Hematopoietic multipotent progenitor cell treated with erythropoietin and hydrocortisone succinate and interleukin-3 and kit ligand, for 4 days (in vitro differentiated cells): ENCODE data around the gene PRKAR1B.

Experiments used
- DNase-seq: peaks from one replicate; pipeline ENCODE4 v3.0.0-alpha.2; 2015

Gene PRKAR1B

DNA sequence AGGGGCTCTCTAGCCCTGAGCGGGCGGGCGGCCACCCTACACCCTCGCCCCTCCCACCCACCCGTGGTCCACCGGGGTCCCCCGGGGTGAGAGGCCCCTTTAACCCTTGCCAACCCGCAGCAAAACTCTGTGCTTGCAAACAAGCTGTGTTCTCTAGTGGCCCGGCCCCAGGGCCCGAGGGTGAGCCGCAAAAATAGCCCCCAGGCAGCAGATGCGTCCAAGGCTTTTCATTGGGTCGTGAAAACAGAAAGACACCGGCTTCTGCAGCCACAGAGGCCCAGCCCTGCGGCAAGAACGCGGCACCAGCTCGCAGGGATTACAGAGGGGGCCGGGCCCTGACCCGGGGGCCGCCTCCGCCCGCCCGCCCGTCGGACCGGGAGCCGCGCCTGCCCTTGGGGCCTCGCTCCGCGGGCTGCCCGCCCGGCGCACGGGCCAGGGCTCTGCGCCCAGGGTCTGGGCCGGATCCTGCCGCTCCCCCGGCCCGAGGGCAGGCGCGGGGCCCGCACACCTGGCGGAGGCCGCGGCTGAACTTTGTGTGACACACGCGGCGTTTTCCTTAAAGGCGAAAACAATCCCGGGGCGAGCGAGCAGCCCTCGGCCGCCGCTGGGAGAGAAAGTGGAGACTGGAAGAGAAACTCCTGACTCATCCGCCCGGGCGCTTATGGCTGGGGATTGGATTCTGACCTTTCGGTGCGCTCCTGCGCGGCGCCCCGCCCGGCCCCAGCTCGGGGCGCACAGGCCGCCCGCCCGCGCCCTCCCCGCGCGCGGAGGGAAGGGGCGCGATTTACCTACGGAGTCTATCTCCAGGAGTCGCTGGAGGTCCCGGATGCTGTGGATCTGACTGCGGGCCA, 210.2 kb downstream of the PRKAR1B start:
- no peak for DNase-seq

DNA sequence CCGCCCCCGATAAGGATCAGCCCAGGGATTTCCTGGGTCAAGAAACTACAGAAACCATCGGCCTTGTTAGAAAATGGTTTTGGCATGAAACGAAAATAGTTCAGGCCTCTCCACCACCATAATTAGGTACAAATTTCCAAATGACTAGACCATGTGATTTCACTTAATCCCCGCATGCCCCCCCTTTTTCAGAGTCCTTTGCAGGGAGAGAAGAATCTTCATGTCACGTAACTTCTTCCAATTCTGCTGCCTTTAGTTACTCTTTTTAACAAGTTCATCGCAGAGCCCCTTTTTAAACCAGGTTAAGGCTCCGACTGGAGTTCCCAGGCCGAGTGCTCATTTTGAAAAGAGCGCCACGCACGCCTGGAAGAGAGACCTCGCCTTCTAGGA, 210.9 kb downstream of the PRKAR1B start:
- peak; percentile 19 for DNase-seq

DNA sequence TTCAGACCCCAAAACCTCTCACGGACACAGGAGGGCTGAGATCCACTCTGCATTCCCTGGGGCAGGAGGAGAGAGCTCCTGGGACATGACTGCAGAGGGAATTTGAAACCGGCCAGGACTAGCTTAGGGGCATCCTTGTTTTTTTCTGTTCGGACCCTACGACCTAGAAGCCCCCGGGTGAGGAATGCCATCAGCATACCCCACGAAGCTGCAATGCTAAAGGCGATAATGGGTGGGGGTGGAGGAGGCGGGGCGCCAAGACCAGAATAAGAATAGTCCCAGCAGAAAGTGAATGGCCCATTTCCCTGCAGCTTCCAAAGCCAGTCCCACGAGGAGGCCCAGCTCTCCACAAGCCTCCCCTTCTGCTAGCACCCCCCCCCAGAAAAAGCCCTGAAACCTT, 211.5 kb downstream of the PRKAR1B start:
- no peak for DNase-seq

DNA sequence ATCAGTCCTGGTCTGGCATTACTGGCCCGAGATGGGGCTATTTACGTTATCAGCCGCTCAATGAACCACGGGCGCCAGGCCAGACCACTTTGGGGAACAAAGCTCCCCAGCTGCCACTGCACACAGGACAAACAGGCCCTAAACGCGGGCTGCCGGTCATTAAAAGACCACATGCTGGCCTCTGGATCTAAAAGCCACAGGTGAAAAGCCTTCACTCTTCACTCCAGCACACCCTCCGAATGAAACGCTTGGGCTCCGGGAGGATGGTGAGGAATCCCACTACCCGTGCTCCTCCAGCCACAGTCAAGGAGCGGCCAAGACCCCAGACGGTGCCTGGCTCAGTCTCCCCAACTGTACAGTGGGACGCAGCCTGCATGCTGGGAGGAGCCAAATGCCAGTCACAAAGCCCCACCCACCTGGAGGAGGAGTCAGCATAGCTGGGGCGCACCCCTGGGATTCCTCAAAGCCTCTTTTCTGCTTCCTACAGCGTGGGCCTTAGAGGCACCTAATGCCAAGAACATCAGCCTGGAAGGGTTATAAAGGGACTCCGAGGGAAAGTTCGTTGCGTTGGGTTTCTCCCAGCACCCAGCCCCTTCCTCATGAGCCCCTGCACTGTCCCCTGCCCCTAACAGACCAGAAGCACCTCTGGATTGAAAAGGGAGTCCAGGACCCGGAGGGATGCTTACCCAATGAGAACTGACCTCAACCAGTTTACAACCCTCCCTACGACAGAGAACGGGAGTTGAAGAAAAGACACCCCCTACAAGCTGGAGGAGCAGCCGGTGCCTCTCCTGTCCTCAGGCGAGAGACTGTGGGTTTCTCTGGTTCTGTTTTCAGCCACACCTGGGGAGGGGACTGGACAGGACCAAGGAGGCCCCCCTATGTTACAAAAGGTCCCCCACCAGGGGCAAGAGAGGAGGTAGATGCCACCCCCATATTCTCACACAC, 212.2 kb downstream of the PRKAR1B start:
- DNase-seq = peak; percentile 21

DNA sequence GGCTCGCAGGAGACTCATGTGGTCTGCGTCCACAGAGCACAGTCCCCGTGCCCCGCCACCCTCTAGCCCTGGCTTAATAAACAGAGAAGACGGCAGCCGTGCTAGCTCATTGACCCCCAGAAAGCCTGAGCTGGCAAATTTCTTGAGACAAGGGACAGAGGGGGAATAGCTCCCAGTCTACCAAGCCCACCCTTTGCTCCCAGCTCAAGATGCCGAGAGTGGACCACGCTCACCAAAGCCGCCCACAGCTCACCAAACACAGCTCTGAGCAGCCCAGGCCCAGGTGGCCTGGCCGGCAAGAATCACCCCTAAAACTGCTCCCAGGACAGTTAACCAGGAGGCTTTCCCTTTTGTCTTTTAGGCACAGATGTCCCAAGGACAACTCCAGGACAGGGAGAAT, 212.8 kb downstream of the PRKAR1B start:
- DNase-seq = no peak

DNA sequence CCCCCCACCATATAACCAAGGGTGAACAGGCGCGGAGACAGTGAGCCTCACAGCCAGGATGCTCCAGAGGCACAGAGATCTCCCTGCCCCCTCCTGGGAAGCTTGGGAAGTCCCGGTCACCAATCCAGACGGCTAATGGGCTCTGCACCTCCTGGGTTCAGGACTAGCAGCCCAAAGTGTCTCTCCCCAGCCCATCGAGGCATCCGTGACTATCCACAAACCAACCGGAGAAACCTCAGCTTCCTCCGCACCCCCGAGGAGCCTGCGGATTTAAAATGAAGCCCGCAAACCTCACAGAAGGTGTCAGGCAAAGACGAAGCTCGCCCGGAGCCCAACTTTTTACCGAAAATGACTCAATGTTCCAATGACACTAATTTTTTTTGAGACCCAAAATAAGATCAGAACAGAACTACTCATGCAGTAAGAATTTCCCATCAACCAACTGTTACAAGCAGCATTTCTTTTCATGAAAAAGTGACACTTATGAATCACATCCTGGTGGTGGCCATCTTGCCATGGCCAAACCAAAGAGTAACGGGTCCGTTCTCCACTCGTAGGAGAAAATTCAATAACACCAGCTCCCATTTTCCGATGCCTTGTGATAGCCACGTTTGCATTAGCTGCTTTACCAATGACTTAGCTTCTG, 213.4 kb downstream of the PRKAR1B start:
- no peak for DNase-seq

DNA sequence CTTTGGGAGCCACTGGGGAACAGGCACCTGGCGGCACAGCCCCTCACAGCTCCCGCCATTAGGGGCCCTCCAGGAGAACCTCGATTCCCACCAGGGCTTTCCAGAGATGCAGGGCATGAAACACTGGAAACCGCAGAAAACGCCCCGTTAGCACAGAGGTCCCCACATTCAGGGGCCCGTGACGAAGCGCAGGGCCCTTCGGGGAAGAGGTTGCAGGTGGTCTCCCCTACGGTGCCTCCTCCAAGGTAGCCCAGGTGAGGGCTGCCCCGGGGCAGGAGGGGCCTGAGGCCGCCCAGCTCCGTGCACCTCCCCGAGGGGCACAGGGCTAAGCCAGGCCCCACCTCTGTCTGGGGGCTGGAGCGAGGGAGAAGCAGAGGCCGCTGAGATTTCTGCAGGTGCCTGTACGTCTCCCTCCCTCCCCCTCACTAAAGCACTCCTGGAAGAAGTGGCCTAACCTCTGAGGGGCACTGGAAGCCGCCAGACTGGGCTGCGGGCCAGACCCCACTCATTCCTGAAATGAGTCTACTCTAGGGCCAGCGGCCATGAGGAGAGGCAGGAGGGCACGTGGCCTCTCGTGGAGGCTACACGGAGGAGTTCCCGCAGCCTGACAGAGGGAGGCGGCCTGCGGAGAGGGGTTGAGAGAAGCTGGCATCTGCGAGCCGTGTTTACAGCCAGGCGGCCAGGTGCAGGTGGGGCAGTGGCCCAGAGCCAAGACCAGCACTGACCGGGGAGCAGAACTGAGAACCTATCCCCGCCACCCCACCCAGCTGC, 214.4 kb downstream of the PRKAR1B start:
- DNase-seq = no peak

DNA sequence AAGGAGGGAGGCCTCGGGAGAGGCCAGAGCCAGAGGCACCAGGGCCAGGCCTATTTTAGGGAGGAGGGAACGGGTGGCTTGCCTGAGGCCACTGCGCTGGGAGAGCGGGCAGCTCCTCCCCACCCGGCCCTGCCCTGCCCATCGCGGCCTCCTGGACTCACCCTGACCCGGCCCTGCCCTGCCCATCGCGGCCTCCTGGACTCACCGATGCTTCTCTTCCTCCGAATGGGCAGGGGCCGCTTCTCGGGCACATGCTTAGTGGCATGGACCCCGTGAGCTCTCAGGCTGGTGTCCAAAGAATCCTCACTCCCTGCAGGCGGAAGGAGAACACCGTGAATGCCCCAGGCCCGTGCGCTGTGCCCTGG, 215.0 kb downstream of the PRKAR1B start:
- no peak for DNase-seq

DNA sequence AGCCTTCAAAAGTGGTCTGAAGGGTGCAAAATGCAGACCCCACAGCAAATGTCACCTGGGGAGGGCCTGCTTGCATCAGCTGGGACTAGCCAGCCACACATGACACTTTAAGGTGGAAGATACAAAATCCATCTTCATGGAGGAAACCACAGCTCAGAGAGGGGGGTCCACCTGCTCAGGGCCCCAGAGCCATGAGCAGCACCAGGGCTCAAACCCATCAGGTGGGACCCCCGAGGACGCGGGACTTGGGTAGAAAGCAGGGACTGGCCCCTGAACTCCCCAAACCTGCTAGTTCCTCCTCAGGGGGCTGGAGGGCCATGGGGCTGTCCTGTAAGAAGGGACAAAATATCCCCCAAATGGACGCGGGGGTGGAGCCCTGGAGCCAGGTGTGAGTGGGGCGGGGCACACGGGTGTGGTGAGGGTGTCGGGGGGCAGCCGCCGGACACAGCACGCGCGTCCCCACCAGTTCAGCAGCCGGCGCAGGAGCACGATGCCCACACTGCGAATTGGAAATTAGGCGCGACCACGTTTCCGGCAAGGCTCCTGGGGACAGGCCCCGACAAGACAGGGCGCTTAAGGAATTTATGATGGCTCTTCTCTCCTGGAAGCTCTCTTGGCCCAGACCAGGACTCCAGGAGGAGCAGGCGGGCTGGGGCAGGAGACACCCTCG, 215.5 kb downstream of the PRKAR1B start:
- no peak for DNase-seq

DNA sequence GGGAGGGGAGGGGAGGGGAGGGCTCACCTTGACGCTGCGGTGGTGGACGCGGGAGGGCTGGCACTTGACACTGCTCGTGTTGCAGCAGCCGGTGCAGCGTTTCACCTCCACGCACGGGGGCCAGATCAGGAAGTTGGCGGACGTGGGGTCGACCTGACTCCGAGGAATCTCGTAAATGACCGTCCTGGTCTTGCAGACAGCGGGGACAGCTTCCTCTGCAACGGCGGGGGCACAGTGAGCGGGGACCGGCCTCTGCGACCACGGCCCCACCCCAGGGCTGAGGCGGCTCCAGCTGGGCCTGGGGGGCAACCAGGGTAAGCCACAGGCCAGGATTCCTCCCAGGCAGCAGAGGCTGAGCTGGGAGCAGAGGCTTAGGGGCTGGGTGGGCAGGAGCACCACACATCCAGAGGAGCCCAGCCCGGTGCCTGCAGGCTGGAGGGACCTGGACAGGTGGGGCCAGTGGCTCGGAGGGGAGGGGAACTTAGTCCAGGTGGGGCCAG, 216.2 kb downstream of the PRKAR1B start:
- DNase-seq = no peak

DNA sequence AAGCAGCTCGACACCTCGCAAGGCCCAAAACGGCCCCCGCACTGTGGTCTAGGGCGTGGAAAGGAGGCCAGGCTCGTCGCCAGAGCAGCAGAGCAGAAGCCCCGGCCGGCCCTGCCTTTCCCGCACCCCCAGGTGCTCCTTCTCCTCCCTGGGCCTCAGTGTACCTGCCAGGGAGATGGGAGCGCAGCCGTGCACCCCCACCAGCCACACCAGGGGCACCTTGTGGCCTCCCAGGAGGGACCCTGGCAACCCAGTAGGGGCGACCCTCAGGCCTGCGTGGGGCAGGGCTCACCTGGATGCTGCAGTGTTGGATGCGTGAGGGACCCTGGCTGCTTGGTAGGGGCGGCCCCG, 217.0 kb downstream of the PRKAR1B start:
- DNase-seq = no peak

DNA sequence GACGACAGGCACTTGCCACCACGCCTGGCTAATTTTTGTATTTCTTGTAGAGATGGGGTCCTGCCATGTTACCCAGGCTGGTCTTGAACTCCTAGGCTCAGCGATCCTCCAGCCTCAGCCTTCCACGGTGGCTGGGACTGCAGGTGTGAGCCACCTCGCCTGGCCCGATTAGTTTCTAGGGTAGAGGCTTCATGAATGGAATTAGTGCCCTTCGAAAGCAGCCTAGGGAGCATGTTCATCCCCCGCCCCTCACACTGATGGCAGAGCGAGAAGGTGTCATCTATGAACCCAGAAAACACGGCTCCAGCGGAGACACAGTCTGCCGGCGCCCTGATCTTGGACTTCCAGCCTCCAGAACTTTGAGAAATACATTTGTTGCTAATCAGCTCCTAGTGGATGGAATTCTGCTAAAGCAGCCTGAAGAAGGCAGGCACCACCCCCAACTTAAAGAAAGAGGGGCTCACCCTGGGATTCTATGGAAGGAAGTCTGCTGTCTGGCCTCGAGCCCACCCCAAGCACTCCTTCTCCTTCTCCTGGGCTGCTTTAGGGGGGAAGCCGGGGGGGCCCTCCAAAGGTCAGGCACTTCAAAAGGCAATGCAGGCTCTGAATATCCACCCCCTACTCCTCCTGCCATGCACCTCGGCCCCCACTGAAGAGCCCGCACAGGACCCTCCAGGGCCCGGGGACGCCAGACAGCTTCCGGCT, 217.5 kb downstream of the PRKAR1B start:
- DNase-seq = no peak

DNA sequence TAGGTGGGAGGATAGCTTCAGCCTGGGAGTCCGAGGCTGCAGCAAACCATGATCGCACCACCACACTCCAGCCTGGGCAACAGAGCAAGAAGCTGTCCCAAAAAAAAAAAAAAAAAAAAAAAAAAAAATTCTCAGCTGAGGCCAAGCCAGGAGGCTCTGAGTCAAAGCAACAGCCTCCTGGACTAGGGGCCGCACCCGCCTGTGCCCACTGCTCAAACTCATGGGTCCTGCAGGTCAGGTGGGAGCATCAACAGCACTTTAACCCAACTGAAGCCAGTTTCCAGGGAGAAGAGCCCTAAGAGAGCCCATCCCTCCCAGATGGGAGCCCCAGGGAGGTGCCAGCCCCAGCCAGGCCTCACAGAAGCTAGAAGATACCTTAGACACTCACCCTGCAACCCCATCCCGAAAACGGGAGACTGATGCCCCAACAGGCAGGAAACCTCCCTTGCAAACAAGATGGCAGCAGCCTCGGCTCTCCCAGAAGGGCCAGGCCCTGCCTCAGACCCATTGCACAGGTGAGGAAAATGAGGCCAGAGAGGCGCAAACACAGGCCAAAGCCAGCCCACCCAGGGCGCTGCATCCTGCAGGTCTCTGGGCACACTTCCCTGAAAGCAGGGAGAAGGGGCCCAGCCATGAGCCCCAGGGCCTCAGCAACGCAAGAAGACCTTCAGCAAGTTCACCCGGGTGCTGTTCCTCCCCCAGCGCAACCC, 218.5 kb downstream of the PRKAR1B start:
- no peak for DNase-seq

DNA sequence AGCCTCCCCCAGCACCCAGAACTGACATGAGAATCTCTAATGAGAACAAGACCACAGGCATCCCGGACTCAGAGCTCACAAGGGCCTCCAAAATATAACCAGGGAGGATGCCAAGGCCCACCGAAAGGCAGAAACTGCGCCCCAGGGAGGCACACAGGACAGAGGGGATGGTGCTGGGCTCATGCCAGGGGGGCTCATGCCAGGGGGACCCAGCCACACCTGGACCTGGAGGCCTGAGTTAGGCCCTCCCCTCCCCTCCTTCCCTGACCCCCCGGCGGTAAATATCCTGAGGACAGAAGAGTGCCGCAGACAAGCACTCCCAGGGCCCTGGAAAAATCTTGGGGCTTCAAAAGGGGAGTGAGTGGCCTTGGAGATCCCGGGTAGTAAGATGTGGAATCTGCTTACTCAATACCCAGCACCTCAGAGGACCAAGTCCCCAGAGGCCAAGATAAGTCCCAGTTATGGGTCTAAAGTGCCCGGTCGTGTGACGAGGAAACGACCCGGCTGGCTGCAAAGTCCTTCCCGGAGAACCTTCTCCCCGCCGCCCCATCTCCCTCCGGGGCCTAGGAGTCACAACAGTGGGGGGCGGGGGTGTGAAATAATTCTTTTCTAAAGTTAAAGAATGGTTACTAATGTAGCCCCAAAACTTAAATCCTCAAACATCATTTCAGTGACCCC, 219.3 kb downstream of the PRKAR1B start:
- DNase-seq = no peak

DNA sequence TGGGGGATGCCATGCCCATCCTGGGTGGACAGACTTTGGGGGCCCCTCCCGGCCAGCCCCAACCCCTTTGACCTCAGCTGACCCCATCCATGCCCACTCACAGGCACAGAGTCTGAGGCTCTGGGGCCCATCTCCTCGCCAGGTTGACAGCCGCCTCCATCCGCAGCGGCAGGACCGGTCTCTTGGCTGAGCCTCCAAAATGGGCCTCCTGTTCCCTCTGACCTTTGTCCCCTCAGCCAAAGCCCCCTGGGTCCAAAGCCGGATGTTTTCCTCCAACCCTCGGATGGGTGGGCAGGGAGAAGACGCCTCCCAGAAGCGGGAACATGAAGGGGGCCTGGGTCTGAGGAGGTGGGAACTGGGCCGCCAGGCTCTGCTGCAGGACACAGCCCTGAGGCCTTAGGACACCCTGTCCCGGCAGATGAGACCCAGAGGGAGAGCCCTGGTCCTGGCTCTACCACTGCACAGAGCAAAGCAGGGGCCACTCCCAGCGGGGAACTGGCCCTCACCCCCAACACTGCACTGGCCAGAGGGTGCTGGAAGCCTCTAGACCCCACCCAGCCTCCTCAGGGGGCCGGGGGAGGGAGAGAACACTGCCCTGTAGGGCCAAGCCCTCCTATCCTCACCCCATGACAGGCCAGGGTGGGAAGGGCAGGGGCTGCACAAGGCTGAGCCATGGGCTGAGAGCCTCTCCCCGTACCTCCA, 220.0 kb downstream of the PRKAR1B start:
- no peak for DNase-seq

DNA sequence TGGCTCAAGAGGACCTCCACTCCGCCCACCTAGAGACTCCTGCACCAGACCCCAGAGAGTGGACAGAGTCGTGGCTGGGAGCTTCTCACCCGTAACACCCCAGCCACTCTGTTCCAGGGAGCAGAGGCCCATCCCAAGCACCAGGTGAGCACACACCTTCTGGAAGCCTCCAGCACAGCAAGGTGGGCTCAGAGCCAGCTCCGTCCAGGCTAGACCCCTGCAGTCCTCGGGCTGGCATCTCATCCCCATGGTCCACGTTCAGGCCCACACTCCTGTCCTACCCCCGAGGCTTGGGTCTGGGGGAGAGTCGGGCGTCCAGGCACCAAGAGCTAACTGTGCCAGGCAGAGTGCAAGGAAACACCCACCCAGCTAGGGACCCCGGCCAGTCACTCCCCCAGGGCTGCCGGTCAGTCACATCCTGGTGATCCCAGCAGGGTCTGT, 220.7 kb downstream of the PRKAR1B start:
- no peak for DNase-seq

DNA sequence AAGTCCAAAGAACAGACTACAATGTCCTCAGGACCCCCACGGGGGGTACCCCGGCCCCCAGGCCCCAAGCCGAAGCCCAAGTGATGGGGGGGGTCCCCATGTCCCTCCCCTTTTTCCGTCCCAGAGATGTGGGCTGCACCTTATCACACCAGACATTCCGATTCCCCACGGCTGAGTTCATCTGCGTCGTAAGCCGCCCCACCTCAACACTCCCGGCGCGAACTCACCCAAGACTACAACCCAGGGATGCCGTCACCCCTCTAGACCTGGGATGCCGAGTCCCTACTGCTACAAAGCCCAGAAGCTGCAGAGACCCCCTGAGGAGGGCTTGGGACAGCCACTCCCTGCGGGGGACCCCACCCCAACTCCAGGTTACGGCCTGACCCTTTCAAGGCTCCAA, 221.9 kb downstream of the PRKAR1B start:
- DNase-seq = no peak

DNA sequence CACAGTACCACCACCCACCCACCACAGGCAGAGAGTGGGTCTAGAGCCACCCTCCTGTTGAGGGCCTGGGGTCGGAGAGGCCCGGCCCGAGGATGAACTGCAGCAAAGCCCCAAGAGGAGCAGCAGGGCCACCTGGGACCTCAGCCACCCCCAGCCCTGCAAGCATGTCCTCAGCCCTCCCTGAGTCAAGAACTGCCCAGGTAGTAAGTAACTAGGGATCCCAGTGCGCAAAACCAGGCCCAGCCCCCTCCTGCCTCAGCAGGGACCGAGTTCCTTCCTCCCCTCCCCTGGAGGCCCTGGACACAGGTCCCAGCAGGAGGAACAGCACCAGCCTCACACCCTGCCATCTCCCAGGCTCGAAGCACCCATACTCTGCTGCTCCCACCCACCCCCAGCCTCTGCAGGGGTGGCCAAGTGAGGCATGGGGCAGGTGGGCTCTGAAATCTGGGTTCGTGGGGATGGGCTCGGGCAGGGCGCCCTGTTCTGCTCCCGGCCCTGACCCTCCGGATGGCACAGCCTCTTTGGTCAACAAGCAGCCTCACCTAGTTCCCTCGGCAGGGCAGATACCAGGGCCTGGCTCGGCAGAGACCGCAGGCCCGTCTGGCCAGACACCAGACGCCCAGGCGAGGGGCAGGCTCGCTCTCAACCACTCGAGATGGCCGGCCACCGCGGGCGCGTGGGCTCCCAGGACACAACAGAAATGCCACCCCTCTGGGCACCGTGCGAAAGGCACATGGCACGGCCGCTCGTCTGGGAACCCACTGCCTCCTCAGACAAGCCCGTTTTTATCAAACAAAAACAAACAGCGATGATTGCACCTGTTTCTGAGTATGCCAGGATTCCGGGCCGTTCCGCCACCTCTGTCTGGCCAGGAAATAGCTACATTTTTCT, 222.6 kb downstream of the PRKAR1B start:
- DNase-seq = no peak
